Colonic mucosa (tissue), 4 donors: Measurements from ENCODE around the gene SRSF7. TPM values are rescaled to one million over a fixed set of nuclear protein-coding genes. Genes with fewer than 3 reads are reported as not detected.
A peak's percentile ranks its signal among the peaks of the same experiment; 100 is the strongest.

Source experiments
- DNase-seq: peaks from one replicate; pipeline ENCODE4 v3.0.0-alpha.2; 2020
- H3K27ac ChIP-seq: fragments of 200-600 bp; one replicate; pipeline ENCODE4 v1.8.0; 2021
- H3K27me3 ChIP-seq: fragments of 200-600 bp; one replicate; pipeline ENCODE4 v1.8.0; 2021
- H3K36me3 ChIP-seq: fragments of 200-600 bp; one replicate; pipeline ENCODE4 v1.8.0; 2021
- H3K4me1 ChIP-seq: fragments of 200-600 bp; one replicate; pipeline ENCODE4 v1.8.0; 2021; ENCODE audit warnings: mild to moderate bottlenecking
- H3K4me3 ChIP-seq: fragments of 200-600 bp; one replicate; pipeline ENCODE4 v1.8.0; 2021
- H3K9ac ChIP-seq, 2 donors: one replicate each; pipeline ENCODE4 v1.7.0; 2013; ENCODE audit warnings: control low read depth in 2 of 2, low read depth in 2 of 2, low read length in 2 of 2
- H3K9me3 ChIP-seq: fragments of 200-600 bp; one replicate; pipeline ENCODE4 v1.8.0; 2021
- intact Hi-C: fragments of 100-400 bp; cut with DNase I; formaldehyde crosslinking; loops from one replicate; pipeline ENCODE4 v1.14.1; 2022
- total RNA-seq, 2 donors: library from RNA; stranded (reverse); fragmentation: NEBNext Ultra II Directional in 1 of 2; extraction: Animal tissue kit (Norgen Biotek cat#: 25700) in 1 of 2; gene quantifications; one replicate each; pipeline ENCODE4 v1.2.1, GENCODE V29; 2021
- TF ChIP-seq, protein P1 (sequence below): fragments of 200-600 bp; IDR thresholded peaks from one replicate; pipeline ENCODE4 v1.8.0; 2022; ENCODE audit warnings: antibody characterized with exemption, mild to moderate bottlenecking
- donor health status: healthy.
- donor health status: DM: no; HTN: no; CAD: no.
- donor health status: DM: no; HTN: no; CAD: no.

SRSF7 gene
- total RNA-seq, 2 donors from 2014 or later, result 119 to 157 TPM

DNA sequence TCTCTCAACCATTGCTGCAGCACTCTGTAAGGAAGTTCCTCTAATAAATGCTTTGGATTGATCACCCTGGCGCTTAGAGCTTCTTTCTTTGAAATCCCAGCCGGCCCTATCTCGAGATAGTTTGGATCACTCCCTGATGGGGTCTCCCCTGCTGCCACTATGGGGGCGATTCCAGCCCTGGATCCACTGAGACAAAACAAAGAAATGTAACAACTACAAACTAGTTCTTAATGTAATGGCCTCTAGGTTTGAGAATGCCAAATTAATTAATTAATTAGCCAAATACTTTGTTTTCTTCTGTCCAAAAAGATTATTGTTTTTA lies 15.2 kb downstream of the SRSF7 start:
- Histone ChIP-seq H3K9me3 (no peaks in the 10 kb centered on the region), H3K27ac (no peak overlapping the region), H3K4me3 (no peak overlapping the region), H3K4me1 (no peaks in the 10 kb centered on the region), H3K27me3 (no peaks in the 10 kb centered on the region), H3K36me3 (no peaks in the 10 kb centered on the region), H3K9ac (no peak overlapping the region)
- DNase-seq, result no peak
- intact Hi-C loops, result loop anchor here (5.0 to 10.0 kb wide), 2 partner anchors 194 to 421 kb away; no protein-coding TSS in a partner anchor
- TF ChIP-seq, protein P1, sequence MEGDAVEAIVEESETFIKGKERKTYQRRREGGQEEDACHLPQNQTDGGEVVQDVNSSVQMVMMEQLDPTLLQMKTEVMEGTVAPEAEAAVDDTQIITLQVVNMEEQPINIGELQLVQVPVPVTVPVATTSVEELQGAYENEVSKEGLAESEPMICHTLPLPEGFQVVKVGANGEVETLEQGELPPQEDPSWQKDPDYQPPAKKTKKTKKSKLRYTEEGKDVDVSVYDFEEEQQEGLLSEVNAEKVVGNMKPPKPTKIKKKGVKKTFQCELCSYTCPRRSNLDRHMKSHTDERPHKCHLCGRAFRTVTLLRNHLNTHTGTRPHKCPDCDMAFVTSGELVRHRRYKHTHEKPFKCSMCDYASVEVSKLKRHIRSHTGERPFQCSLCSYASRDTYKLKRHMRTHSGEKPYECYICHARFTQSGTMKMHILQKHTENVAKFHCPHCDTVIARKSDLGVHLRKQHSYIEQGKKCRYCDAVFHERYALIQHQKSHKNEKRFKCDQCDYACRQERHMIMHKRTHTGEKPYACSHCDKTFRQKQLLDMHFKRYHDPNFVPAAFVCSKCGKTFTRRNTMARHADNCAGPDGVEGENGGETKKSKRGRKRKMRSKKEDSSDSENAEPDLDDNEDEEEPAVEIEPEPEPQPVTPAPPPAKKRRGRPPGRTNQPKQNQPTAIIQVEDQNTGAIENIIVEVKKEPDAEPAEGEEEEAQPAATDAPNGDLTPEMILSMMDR, result no peak

GRCh38 chr2:38734299-38735058 lies 16.7 kb downstream of the SRSF7 start:
- no peak for DNase-seq
- no peaks in the 10 kb centered on the region for H3K9me3 ChIP-seq
- no peak overlapping the region for H3K4me3 ChIP-seq
- TF ChIP-seq, protein P1, result no peak
- H3K4me1 ChIP-seq, result no peaks in the 10 kb centered on the region
- H3K27ac ChIP-seq, result no peak overlapping the region
- intact Hi-C loops, result loop anchor here (5.0 to 10.0 kb wide), 3 partner anchors 132 to 420 kb away; partner anchors contain the start of gene HNRNPLL
- no peaks in the 10 kb centered on the region for H3K27me3 ChIP-seq
- H3K9ac ChIP-seq, result no peak overlapping the region
- H3K36me3 ChIP-seq, result no peaks in the 10 kb centered on the region

GRCh38 chr2:38733300-38733971 lies 17.7 kb downstream of the SRSF7 start:
- Histone ChIP-seq H3K27ac (no peak overlapping the region), H3K27me3 (no peaks in the 10 kb centered on the region), H3K36me3 (no peaks in the 10 kb centered on the region), H3K9ac (no peak overlapping the region), H3K4me3 (no peak overlapping the region), H3K4me1 (no peaks in the 10 kb centered on the region), H3K9me3 (no peaks in the 10 kb centered on the region)
- intact Hi-C loops, result loop anchor here (5.0 to 10.0 kb wide), 2 partner anchors 131 to 419 kb away; partner anchors contain the start of gene HNRNPLL
- no peak for DNase-seq
- TF ChIP-seq, protein P1, result no peak

DNA sequence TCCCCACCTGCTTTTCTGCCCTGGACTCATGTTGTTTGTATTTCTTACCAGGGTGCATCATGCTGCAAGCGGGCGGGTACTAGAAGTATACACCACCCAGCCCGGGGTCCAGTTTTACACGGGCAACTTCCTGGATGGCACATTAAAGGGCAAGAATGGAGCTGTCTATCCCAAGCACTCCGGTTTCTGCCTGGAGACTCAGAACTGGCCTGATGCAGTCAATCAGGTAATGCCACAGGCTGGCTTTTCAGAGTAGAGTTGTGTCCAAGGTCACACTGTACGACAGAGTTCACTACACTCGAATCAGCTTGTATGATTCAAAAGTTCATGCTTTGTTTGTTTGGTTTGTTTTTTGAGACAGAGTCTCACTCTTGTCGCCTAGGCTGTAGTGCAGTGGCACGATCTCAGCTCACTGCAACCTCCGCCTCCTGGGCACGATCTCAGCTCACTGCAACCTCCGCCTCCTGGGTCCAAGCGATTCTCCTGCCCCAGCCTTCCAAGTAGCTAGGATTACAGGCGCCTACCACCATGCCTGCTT lies 19.4 kb downstream of the SRSF7 start:
- Histone ChIP-seq H3K27ac (no peak overlapping the region), H3K4me1 (no peaks in the 10 kb centered on the region), H3K9me3 (no peaks in the 10 kb centered on the region), H3K36me3 (no peaks in the 10 kb centered on the region), H3K4me3 (no peak overlapping the region), H3K27me3 (no peaks in the 10 kb centered on the region), H3K9ac (peak overlapping the region in 1 of 2 donors; percentile 12)
- TF ChIP-seq, protein P1, result no peak
- no peak for DNase-seq
- intact Hi-C loops, result loop anchor here (5.0 to 10.0 kb wide), 2 partner anchors 129 to 417 kb away; partner anchors contain the start of gene HNRNPLL

- no peak overlapping the region for H3K4me3 ChIP-seq
- DNase-seq, result no peak
- no peaks in the 10 kb centered on the region for H3K9me3 ChIP-seq
- H3K9ac ChIP-seq, result no peak overlapping the region
- no peak overlapping the region for H3K27ac ChIP-seq
- no peaks in the 10 kb centered on the region for H3K27me3 ChIP-seq
- intact Hi-C loops, result loop anchor here (5.0 to 10.0 kb wide), 2 partner anchors 129 to 416 kb away; partner anchors contain the start of gene HNRNPLL
- H3K36me3 ChIP-seq, result no peaks in the 10 kb centered on the region
- TF ChIP-seq, protein P1, result no peak
- H3K4me1 ChIP-seq, result no peaks in the 10 kb centered on the region
These were observed 20.1 kb downstream of the SRSF7 start for GRCh38 chr2:38731090-38731489.
